Activated CD8-positive, alpha-beta memory T cell treated with anti-CD3 and anti-CD28 coated beads for 24 hours (primary cell): ENCODE measurements around the gene SCP2.

ENCODE experiments used
- DNase-seq: peaks from one replicate; pipeline ENCODE4 v3.0.0-alpha.2; 2020

The SCP2 gene

DNA sequence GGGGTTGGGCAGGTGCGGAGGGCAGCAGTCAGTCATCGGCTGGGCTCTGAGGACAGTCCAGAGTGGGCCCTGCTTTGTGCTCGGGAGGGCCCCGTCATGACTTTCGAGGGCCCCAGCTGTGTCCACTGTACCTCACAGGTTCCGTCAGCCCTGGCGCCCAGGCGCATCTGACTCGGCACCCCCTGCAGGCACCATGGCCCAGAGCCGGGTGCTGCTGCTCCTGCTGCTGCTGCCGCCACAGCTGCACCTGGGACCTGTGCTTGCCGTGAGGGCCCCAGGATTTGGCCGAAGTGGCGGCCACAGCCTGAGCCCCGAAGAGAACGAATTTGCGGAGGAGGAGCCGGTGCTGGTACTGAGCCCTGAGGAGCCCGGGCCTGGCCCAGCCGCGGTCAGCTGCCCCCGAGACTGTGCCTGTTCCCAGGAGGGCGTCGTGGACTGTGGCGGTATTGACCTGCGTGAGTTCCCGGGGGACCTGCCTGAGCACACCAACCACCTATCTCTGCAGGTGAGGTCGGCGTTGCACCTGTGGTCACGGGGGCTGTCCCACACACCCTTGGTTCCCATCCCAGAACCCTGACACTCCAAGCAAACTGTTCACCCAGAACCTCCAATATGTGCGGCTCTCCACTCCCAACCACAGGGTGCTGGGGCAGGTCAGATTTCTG is 142.7 kb downstream of the SCP2 start:
- no peak for DNase-seq

- DNase-seq = peak; percentile 49
These were observed 143.5 kb downstream of the SCP2 start for GRCh38 chr1:53070621-53071020.

- no peak for DNase-seq
These were observed 144.2 kb downstream of the SCP2 start for GRCh38 chr1:53071167-53071865.

GRCh38 chr1:53071915-53072314 is 144.8 kb downstream of the SCP2 start:
- DNase-seq = no peak

DNA sequence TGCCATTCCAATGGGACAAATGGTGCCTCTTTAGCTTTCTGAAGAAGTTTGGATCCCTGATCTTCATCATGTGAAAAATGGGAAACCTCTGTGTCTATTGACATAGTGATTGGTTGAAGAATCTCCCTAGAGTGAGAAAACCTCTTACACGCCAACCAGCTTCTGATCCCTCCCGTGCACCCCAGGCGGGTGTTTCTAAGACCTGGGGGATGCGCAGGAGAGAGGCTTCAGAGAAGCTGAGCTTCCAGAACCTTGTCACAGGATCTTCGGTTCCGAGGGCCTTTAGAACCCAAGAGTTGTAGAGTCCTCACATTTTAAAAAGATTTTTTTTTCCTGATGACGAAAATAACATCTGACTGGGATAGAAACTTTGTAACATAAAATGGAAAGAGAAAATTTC is 146.2 kb downstream of the SCP2 start:
- DNase-seq = no peak

- DNase-seq = no peak
These were observed 146.8 kb downstream of the SCP2 start for GRCh38 chr1:53073868-53074311.

DNA sequence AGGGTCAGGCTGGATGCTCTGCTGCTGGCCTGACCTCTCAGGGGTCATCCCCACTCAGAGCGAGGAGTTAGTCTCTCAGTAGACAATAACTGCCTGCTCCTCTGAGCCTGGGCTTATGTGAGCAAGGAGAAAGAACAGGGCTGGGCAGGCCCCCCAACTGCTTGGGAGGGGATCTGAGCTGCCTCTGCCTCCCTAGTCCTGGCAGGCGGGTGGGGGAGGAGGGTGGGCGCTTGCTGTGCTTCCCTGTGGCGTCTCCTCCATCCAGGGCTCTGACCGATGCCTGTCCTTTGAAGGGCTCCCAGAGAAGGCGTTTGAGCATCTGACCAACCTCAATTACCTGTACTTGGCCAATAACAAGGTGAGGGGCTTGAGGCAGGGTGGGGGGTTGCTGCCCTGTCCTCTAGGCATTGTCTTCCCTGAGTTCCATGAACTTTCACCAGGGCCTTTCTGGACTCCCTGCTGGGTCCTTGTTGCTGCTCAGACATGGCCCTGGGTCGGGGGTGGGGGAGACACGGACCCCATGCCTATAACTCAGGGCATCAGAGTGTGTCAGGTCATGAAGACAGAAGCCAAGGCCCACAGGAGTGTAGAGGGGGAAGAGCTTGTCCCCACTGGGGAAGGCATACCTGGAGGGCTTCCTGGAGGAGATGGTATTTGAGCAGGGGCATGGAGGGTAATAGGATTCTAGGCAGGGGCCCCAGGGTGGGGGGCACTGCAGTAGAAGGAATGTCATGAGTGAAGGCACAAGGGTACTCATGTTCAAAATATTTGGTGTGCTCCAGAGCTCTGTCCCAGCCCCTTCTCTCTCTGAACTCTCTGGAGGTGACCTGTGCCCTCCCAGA is 147.5 kb downstream of the SCP2 start:
- no peak for DNase-seq

DNA sequence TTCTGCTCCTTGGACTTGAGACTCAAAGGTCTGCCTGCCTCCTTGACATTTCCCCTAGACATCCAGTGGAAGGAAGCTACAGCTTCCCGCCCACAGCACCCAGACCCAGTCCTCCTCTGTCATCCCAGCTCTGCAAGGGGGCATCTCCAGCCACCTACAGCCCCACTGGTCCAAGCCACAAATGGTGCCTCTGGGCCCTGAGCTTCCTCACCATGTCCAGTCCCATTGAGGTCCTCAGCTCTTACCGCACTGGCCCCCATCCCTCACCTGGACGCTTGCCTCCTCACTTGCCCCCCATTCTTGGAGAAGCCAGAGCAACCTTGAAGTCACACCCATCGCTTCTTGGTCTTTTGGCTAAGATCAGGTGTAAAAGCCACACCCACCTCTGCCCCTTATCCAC is 148.1 kb downstream of the SCP2 start:
- DNase-seq = no peak

DNA sequence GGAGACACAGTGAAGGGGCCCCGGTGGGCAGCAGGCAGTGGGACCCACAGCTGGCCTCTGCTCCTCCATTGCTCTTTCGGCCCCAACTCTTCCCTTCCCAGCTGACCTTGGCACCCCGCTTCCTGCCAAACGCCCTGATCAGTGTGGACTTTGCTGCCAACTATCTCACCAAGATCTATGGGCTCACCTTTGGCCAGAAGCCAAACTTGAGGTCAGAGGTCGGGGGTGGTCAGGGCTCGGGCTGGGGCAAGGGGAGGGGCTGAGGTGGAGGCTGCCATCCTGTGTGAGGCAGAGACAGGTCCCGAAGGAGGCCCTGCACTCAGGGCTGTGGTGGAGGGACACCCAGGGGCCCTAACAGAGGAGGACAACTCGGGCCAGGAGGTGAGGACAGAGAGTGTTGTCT is 148.7 kb downstream of the SCP2 start:
- no peak for DNase-seq

DNA sequence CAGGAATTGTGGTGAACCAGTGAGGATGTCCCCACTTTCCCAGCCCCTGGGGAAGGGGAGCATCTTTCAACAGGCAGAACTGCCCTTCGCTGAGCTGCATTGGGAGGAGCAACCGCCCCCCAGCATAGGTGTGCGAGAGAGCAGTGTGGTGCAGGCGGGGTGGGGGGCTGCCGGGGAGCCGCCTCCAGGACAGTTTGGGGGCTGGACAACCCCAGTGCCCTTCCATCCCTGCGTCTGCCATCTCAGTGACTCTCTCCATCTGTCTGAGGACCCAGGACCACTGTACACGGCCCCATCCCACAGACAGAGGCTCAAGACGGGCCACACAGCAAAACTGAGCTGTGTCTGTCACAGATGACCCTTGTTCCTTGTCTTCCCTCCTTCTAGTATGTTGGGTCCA is 149.1 kb downstream of the SCP2 start:
- DNase-seq = no peak

GRCh38 chr1:53076721-53077598 is 149.9 kb downstream of the SCP2 start:
- no peak for DNase-seq

DNA sequence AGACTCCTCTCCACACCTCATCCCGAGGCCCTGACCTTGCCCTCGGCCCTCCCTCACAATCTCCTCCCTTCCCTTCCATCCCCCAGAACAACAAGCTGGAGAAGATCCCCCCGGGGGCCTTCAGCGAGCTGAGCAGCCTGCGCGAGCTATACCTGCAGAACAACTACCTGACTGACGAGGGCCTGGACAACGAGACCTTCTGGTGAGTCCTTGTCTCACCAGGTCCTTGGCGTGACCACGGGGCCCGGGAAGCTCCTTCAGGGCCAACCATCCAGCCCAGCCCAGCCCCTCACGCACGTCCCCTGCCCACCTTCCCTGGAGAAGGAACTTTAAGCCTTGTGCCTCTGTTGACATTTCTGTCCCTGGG is 150.5 kb downstream of the SCP2 start:
- no peak for DNase-seq

GRCh38 chr1:53078333-53079101 is 151.4 kb downstream of the SCP2 start:
- no peak for DNase-seq

GRCh38 chr1:53079251-53079650 is 152.2 kb downstream of the SCP2 start:
- DNase-seq = no peak

GRCh38 chr1:53080041-53080440 is 153.0 kb downstream of the SCP2 start:
- no peak for DNase-seq

DNA sequence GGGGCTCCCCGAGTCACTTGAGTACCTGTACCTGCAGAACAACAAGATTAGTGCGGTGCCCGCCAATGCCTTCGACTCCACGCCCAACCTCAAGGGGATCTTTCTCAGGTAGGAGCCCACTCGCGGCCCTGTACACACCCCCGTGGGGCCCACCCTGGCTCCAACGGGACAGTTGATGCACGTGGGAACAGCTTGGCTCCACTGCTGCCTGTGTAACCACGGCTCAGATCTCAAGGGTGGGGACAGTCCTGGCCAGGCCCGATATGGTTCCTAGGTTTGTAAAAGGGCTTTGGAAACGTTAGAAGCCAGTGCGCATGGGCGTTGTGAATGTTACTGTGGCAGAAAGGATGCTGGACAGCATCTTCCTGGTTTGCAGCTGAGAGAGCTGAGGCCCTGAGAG is 153.7 kb downstream of the SCP2 start:
- no peak for DNase-seq

- DNase-seq = no peak
These were observed 154.4 kb downstream of the SCP2 start for GRCh38 chr1:53081384-53082066.

GRCh38 chr1:53082826-53083455 is 155.9 kb downstream of the SCP2 start:
- DNase-seq = no peak

GRCh38 chr1:53083636-53084588 is 156.8 kb downstream of the SCP2 start:
- no peak for DNase-seq

- DNase-seq = no peak
These were observed 157.5 kb downstream of the SCP2 start for GRCh38 chr1:53084589-53084971.
